GM23248 (cell line): ENCODE measurements around the gene RNASE7.

ENCODE experiments used
- EZH2 ChIP-seq: fragments of 200-600 bp; sonication (generic); IDR thresholded peaks from 2 replicates; pipeline ENCODE4 v1.6.1; 2018; ENCODE audit warnings: antibody characterized with exemption, mild to moderate bottlenecking; ENCODE audit not compliant: insufficient read depth, poor library complexity, severe bottlenecking
- EZH2phosphoT487 ChIP-seq: fragments of 200-600 bp; sonication (generic); IDR thresholded peaks from 2 replicates; pipeline ENCODE4 v1.6.1; 2018; ENCODE audit warnings: antibody characterized with exemption, moderate library complexity, mild to moderate bottlenecking, low read depth; ENCODE audit not compliant: insufficient read depth

DNA sequence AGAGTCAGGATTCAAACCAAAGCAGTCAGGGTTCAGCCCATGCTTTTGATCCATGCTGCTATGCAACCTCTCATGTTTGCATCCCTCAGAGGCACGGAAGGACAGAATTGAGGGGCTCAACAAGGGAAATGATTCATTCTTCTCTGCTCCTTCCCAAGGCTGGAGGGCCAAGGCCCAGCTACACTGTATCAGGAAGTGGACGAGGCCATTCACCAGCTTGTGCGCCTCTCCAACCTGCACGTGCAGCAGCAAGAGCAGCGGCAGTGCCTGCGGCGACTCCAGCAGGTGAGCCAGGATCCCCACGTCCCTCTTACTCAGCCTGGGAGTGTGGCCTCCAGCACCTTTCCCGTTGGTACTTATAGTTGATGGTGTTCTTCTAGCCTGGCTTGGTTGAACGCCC is 36.6 kb downstream of the RNASE7 start:
- TF ChIP-seq EZH2 (no peak), EZH2phosphoT487 (no peak)
